GM12873 (cell line): ENCODE measurements around the gene DHRS4L2.

Experiments used
- CTCF ChIP-seq: IDR thresholded peaks from 2 replicates; pipeline ENCODE4 v1.5.1; 2012; ENCODE audit warnings: low read depth, mild to moderate bottlenecking, moderate library complexity, low read length, control low read depth; ENCODE audit not compliant: insufficient read depth; ENCODE audit errors: missing control alignments

The DHRS4L2 gene

GRCh38 chr14:24051176-24051788 is 62.6 kb downstream of the DHRS4L2 start:
- TF ChIP-seq CTCF, result no peak

GRCh38 chr14:24051789-24052655 is 63.3 kb downstream of the DHRS4L2 start, which contains the start of gene CARMIL3:
Gene CARMIL3, plus strand, starts transcription at chr14:24052009. Its CDS starts 145 bp downstream, at chr14:24052154.
- no peak for TF ChIP-seq CTCF

- TF ChIP-seq CTCF, result no peak
Measured at GRCh38 chr14:24052656-24053547, 64.2 kb downstream of the DHRS4L2 start.

GRCh38 chr14:24053548-24054323 is 65.0 kb downstream of the DHRS4L2 start:
- no peak for TF ChIP-seq CTCF

- TF ChIP-seq CTCF, result no peak
Measured at GRCh38 chr14:24054324-24054641, 65.6 kb downstream of the DHRS4L2 start.

- TF ChIP-seq CTCF, result no peak
Measured at GRCh38 chr14:24054646-24055045, 65.9 kb downstream of the DHRS4L2 start.
